GM12872 (cell line): ENCODE data around the gene DUSP5.

Source experiments
- TF ChIP-seq, protein P1 (sequence below): IDR thresholded peaks from 3 replicates; pipeline ENCODE4 v1.5.1; 2011; ENCODE audit warnings: low read depth, mild to moderate bottlenecking, low read length, moderate library complexity; ENCODE audit not compliant: insufficient read depth

The DUSP5 gene

DNA sequence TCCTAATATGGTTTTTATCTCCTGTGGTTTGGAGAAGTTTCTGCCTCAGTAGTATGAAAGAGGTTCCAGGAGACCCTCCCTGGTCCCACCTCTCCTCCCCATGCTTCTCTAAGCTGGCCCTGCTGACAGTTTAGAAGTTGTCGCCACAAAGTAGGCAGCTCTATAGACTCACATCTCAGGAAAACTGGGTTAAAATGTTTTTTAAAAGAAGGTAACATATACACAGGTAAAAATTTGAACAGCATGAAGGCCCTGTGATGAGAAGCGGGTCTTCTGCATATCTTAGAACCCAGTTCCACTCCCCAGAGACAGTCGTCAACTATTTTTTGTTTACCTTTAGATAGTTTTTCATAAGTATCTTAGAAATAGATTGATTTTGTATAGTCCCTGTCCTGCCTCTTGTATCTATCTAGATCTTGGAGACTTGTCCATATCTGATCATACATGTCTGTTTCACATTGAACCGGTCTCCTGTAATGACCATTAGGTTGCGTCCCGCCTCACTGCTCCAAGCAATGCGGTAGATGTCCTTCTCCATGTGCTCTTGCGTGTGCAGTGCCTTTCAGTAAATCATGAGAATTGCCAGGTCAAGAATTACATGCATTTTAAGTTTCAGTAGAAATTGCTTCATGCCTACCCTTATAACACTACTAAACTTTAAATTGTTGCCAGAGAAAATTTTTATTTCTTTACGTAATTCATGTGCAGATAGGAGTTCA is 2.2 kb downstream of the DUSP5 start:
- TF ChIP-seq, protein P1, sequence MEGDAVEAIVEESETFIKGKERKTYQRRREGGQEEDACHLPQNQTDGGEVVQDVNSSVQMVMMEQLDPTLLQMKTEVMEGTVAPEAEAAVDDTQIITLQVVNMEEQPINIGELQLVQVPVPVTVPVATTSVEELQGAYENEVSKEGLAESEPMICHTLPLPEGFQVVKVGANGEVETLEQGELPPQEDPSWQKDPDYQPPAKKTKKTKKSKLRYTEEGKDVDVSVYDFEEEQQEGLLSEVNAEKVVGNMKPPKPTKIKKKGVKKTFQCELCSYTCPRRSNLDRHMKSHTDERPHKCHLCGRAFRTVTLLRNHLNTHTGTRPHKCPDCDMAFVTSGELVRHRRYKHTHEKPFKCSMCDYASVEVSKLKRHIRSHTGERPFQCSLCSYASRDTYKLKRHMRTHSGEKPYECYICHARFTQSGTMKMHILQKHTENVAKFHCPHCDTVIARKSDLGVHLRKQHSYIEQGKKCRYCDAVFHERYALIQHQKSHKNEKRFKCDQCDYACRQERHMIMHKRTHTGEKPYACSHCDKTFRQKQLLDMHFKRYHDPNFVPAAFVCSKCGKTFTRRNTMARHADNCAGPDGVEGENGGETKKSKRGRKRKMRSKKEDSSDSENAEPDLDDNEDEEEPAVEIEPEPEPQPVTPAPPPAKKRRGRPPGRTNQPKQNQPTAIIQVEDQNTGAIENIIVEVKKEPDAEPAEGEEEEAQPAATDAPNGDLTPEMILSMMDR, result no peak

DNA sequence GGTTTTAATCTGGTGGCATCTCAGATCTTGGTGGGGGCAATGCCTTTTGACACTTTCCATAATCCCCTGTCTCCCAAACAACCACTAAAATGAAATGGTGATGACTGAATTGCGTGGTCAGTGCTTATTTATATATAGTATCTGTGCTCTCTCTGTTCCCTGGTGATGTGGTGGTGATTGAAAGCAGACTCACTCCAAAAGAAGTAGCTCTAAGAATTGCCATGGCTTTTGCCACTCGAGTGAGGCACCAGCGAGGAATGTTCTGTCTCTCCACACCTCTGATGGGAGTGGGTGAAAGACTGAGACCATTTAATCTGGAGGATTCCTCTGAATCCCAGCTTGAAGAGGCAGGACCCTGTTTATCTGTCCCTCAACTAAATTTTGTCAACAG is 2.8 kb downstream of the DUSP5 start:
- TF ChIP-seq, protein P1, result no peak

DNA sequence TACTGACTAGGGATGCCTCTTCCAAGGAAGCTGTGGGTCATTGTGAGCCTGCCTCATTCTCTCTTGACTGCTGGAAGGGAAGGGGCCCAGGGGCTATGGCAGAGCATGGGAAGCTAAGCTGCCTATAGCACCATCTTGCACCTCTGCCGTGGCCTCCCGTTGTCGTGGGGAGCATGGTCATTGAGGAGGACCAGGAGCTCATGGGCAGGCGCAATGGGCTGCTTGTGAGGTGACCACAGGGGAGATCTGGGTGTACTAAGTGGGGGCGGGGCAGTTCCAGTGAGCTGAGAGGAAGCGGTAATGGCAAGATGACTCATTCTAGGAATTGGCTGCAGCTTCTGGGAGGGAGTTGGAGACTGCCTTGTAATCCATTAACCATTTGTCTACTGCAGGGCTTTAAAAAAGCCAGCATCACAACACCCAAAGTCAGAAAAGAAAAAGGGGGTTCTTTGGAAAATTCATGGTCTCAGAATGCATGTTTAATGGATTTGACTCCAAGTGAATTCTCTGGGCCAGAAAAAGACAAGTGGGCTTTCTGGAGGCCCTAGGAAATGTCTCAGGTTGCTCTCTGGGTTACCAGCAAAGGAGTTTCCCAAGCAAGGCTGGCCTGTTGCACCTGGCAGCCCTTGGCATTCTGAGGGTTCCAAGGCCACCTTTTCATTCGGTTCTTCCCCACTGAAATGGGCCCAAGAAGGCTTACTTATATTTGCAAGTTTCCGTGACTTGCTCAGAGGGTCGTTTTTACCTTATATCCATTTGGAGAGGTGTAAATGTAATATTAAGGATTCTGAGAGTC is 3.6 kb downstream of the DUSP5 start:
- TF ChIP-seq, protein P1, result no peak

DNA sequence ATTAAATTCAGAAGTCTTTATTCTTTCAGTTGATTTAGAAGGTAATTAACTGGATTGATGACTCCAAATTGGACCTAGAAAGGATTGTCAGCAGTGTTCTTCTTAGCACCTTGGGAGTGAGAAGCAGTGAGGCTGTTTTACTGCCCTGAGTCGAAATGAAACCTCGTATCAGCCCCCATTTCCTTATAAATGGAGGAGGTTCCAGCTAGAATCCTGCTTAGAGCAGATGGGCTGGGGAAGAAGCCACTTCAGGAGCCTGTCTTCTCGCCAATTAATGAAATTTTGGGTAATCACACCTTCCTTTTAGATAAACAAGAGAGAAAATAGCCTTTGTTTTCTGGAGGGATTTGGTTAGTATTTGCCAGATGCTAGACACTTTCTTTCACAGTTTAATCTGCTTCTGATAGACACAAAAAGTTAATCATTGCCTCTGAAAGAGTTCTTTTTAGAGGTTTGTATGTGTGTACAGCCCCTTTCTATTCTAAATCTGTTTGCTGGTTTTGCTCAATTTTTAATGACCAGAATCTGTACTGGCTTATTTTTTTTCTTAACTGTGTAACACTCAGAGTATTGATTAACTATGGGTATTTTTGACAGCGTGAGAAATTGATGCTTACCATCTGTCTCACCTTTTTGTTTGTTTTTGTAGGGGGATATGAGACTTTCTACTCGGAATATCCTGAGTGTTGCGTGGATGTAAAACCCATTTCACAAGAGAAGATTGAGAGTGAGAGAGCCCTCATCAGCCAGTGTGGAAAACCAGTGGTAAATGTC is 4.6 kb downstream of the DUSP5 start:
- TF ChIP-seq, protein P1, result no peak

DNA sequence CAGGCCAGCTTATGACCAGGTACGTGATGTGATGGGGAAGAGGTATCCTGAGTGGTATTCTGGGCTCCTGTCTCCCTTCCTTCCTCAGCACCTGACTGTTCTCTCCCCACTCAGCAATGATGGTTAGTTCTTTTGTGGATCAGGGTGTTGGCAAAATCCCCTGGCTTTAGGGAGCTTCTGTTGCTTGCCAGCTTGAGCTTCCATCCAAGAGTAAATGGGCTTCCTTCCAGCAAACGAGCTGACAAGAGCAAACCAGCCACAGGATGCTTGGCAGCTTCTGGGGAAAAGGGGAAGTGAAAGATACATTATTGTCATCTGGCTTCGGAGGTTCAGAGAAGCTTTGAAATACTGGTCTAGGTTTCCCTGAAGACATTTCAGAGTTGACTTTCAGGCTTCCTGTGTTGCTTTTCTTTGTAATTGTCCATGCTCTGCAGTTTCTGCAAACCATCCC is 5.2 kb downstream of the DUSP5 start:
- TF ChIP-seq, protein P1, result no peak

DNA sequence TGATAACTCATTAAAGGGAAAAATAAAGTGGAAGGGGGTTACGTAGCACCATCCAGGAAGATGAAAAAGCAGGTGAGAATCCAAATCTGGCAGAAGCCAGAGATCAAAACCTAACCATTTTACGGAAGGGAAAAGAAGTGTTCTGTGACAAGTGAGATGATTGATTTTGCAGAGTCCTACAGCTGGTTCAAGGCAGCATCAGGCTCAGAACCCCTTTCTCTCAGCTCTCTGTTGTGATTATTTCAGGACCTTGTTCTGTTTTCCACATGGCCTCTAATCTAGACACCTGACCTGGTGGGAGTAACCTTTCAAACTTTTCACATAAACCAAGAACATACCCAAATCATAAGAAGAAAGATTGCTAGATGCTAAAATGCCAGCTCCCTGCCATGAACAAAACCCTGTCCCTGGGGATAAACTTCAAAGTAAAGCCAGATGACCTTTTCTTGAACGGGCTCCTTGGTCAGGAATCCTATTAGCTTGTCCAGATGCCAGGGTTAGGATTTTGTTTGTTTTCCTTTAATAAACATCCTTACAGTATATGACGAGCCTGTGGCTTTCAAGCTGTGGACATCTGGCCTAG is 5.9 kb downstream of the DUSP5 start:
- TF ChIP-seq, protein P1, result no peak

DNA sequence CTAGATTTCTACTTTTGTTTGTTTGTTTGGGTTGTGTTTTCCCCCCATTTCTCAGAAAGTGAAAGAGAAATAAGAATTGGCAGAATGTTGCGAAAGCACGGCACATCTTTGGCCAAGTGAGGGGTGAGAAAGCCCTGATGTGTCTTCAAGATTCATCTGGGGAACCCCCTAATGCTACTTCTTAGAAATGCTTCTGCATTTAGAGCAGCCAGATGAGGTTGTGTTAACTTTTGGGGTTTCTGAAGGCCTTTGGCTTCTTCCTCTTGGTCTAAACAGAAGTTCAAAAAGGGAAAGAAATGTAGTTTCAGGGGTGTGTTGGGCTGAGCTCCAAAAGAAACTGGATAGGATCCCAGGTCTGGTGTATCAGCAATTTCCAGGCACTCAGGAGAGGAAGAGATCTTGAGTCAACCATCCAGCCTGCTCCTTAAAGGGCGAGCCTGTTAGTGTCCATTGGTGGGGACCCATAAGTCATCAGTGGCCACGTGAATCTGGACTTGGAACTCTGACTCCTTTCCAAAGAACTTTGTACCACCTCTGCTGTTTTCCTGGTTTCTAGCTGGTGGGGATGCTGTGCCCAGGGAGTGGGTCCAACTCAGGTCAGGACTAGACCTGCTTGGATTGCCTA is 6.5 kb downstream of the DUSP5 start:
- TF ChIP-seq, protein P1, result no peak
